ENCODE data around the gene FGFBP2.

FGFBP2 gene

GRCh38 chr4:15931451-15932210, 31.3 kb downstream of the FGFBP2 start:
- Mint-ChIP-seq H3K27ac (no peak overlapping the region), H3K4me3 (no peak overlapping the region), H3K36me3 (ENCODE audit: low read depth) (no peaks in the 10 kb centered on the region), H3K27me3 (ENCODE audit: low read depth, poor library complexity) (peaks cover 16% of the 10 kb centered on the region), H3K4me1 (no peaks in the 10 kb centered on the region), H3K9me3 (no peaks in the 10 kb centered on the region)
- no peak for DNase-seq
- no peak for TF ChIP-seq CTCF (IDR thresholded peaks at IDR 0.05)

GRCh38 chr4:15930314-15930713, 32.7 kb downstream of the FGFBP2 start:
- no peaks in the 10 kb centered on the region for H3K4me1 Mint-ChIP-seq
- TF ChIP-seq CTCF (IDR thresholded peaks at IDR 0.05) = no peak
- H3K4me3 Mint-ChIP-seq = no peak overlapping the region
- no peak overlapping the region for H3K27ac Mint-ChIP-seq
- H3K27me3 Mint-ChIP-seq (ENCODE audit: low read depth, poor library complexity) = peaks cover 15% of the 10 kb centered on the region
- H3K36me3 Mint-ChIP-seq (ENCODE audit: low read depth) = no peaks in the 10 kb centered on the region
- no peaks in the 10 kb centered on the region for H3K9me3 Mint-ChIP-seq
- no peak for DNase-seq

GRCh38 chr4:15929540-15929939, 33.4 kb downstream of the FGFBP2 start:
- no peak overlapping the region for H3K4me3 Mint-ChIP-seq
- peaks cover 15% of the 10 kb centered on the region for H3K27me3 Mint-ChIP-seq (ENCODE audit: low read depth, poor library complexity)
- no peaks in the 10 kb centered on the region for H3K4me1 Mint-ChIP-seq
- H3K36me3 Mint-ChIP-seq (ENCODE audit: low read depth) = no peaks in the 10 kb centered on the region
- H3K9me3 Mint-ChIP-seq = no peaks in the 10 kb centered on the region
- no peak for TF ChIP-seq CTCF (IDR thresholded peaks at IDR 0.05)
- DNase-seq = no peak
- H3K27ac Mint-ChIP-seq = no peak overlapping the region

- no peak overlapping the region for H3K4me3 Mint-ChIP-seq
Observed at GRCh38 chr4:15928883-15929282, 34.1 kb downstream of the FGFBP2 start.

GRCh38 chr4:15926486-15926885, 36.5 kb downstream of the FGFBP2 start:
- no peaks in the 10 kb centered on the region for H3K36me3 Mint-ChIP-seq (ENCODE audit: low read depth)

More at GRCh38 chr4:15928883-15929282, 34.1 kb downstream of the FGFBP2 start:
- H3K4me1 Mint-ChIP-seq = no peaks in the 10 kb centered on the region
- no peak overlapping the region for H3K27ac Mint-ChIP-seq
- DNase-seq = no peak
- H3K36me3 Mint-ChIP-seq (ENCODE audit: low read depth) = no peaks in the 10 kb centered on the region
- no peaks in the 10 kb centered on the region for H3K9me3 Mint-ChIP-seq
- no peak for TF ChIP-seq CTCF (IDR thresholded peaks at IDR 0.05)
- H3K27me3 Mint-ChIP-seq (ENCODE audit: low read depth, poor library complexity) = peaks cover 15% of the 10 kb centered on the region

More at GRCh38 chr4:15926486-15926885, 36.5 kb downstream of the FGFBP2 start:
- Mint-ChIP-seq H3K27ac (no peak overlapping the region), H3K9me3 (no peaks in the 10 kb centered on the region), H3K4me3 (no peak overlapping the region), H3K4me1 (no peaks in the 10 kb centered on the region), H3K27me3 (ENCODE audit: low read depth, poor library complexity) (peaks cover 8% of the 10 kb centered on the region)
- TF ChIP-seq CTCF (IDR thresholded peaks at IDR 0.05) = no peak
- no peak for DNase-seq

All from nephron progenitor cell (in vitro differentiated cells).